ENCODE data around the gene CYTH4. TPM values are rescaled to one million over a fixed set of nuclear protein-coding genes. Genes with fewer than 3 reads are reported as not detected.
A peak's percentile ranks its signal among the peaks of the same experiment; 100 is the strongest.

The CYTH4 gene
- total RNA-seq, 4 donors from 2014 or later = 1.9 to 10.3 (median 3.4) TPM

GRCh38 chr22:37274380-37274862, 7.9 kb upstream of the CYTH4 start:
- intact Hi-C loops (cut with DNase I) = no loop called here
- H3K9me3 ChIP-seq = no peaks in the 10 kb centered on the region
- TF ChIP-seq CTCF (IDR thresholded peaks at IDR 0.05) (no peak), POLR2A (IDR thresholded peaks at IDR 0.05) (no peak)
- peak overlapping the region in 2 of 4 donors; percentile 25 to 37 for H3K27ac ChIP-seq
- DNase-seq = no peak
- H3K4me1 ChIP-seq = no peaks in the 10 kb centered on the region
- H3K36me3 ChIP-seq = no peaks in the 10 kb centered on the region
- peaks cover 0 to 85% (median 0%) of the 10 kb centered on the region in 4 donors for H3K27me3 ChIP-seq
- WGBS, 2 donors = 72 to 75% methylated on average over 10 to 11 of the region's 12 CpGs
- H3K4me3 ChIP-seq = no peak overlapping the region

- peaks cover 0 to 84% (median 0%) of the 10 kb centered on the region in 4 donors for H3K27me3 ChIP-seq
- intact Hi-C loops (cut with DNase I) = no loop called here
- no peak overlapping the region for H3K4me3 ChIP-seq
- DNase-seq = no peak
- no peaks in the 10 kb centered on the region for H3K4me1 ChIP-seq
- no peak for TF ChIP-seq POLR2A (IDR thresholded peaks at IDR 0.05)
- no peak for TF ChIP-seq CTCF (IDR thresholded peaks at IDR 0.05)
- H3K27ac ChIP-seq = peak overlapping the region in 2 of 4 donors; percentile 13 to 37
- 83 to 88% methylated on average over 8 to 11 of the region's 11 CpGs for WGBS, 2 donors
- no peaks in the 10 kb centered on the region for H3K36me3 ChIP-seq
- H3K9me3 ChIP-seq = no peaks in the 10 kb centered on the region
Observed at GRCh38 chr22:37275134-37275533, 7.2 kb upstream of the CYTH4 start.

DNA sequence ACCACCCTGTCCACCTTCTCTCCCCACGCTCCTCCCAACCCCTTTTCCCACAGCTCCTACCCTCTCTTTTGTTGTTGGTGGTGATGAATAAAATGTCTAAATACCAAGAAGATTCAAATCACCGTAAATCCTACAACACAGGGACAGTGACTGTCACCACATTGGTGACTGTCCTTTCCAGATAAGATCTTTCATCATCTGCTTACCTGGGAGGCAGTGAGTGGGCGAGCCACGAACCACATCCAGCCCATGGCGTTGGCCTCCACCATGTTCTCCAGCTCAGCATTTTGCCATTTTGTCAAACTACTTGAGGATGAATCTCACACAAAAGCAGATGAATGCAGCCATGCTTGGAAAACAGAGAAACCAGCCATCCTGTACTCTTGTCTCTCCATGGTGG, 6.7 kb upstream of the CYTH4 start:
- no peaks in the 10 kb centered on the region for H3K36me3 ChIP-seq
- peaks cover 0 to 80% (median 0%) of the 10 kb centered on the region in 4 donors for H3K27me3 ChIP-seq
- DNase-seq = no peak
- H3K4me3 ChIP-seq = no peak overlapping the region
- no peak overlapping the region for H3K27ac ChIP-seq
- H3K4me1 ChIP-seq = no peaks in the 10 kb centered on the region
- H3K9me3 ChIP-seq = no peaks in the 10 kb centered on the region
- intact Hi-C loops (cut with DNase I) = no loop called here
- 66 to 68% methylated on average over 4 to 5 of the region's 5 CpGs for WGBS, 2 donors
- TF ChIP-seq CTCF (IDR thresholded peaks at IDR 0.05) (no peak), POLR2A (IDR thresholded peaks at IDR 0.05) (no peak)

DNA sequence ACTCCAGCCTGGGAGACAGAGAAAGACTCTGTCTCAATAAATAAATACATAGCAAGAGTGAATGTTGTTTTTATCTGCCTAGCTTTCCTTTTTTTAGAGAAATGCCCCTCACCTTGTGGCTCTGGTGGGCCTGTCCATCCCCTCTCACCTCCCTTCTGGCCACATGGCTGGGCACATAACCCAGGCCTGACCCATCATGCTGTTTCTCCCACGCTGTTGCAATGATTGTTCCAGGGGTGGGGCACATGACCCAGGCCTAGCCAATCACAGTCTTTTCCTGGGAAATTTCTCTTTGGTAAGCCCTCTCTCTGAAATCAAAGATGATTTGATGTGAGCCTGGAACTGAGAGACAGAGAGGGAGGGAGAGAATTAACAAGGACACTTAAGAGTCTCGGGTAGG, 5.5 kb upstream of the CYTH4 start:
- Histone ChIP-seq H3K27me3 (peaks cover 0 to 70% (median 0%) of the 10 kb centered on the region in 4 donors), H3K9me3 (no peaks in the 10 kb centered on the region), H3K27ac (no peak overlapping the region), H3K36me3 (no peaks in the 10 kb centered on the region), H3K4me3 (no peak overlapping the region), H3K4me1 (peaks cover 0 to 3% (median 0%) of the 10 kb centered on the region in 3 donors)
- intact Hi-C loops (cut with DNase I) = no loop called here
- WGBS, 2 donors = 42 to 65% methylated on average over 2 of the region's 2 CpGs
- TF ChIP-seq CTCF (IDR thresholded peaks at IDR 0.05) = no peak
- no peak for TF ChIP-seq POLR2A (IDR thresholded peaks at IDR 0.05)
- no peak for DNase-seq

DNA sequence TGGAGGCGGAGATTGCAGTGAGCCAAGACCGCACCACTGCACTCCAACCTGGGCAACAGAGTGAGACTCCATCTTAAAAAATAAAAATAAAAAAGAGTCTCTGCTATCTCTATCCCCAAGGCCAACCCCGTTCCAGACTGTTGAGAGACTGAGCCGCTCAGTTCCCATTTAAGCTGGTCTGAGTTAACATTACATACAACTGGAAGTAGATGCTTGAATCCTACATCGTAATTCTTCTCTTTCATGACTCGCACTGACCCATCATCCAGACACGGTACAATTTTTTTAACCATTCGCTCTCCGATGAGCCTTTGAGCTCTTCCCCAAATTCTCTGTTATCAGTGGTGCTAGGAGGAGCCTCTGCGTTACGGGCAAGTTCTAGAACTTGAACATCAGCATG, 4.9 kb upstream of the CYTH4 start:
- Histone ChIP-seq H3K36me3 (no peaks in the 10 kb centered on the region), H3K27me3 (peaks cover 0 to 71% (median 0%) of the 10 kb centered on the region in 4 donors), H3K4me1 (peaks cover 0 to 7% (median 0%) of the 10 kb centered on the region in 3 donors), H3K4me3 (no peak overlapping the region), H3K9me3 (no peaks in the 10 kb centered on the region), H3K27ac (no peak overlapping the region)
- DNase-seq = no peak
- intact Hi-C loops (cut with DNase I) = no loop called here
- TF ChIP-seq POLR2A (IDR thresholded peaks at IDR 0.05) (no peak), CTCF (IDR thresholded peaks at IDR 0.05) (no peak)
- 65 to 78% methylated on average over 10 to 11 of the region's 11 CpGs for WGBS, 2 donors
